GM03348 (cell line): ENCODE results near the gene PCSK1N.
"Not testable (repeated sequence)": the region's sequence is repeated elsewhere in the genome, so short reads cannot be mapped to it uniquely, and the experiment has no call there.

Experiments
- DNase-seq: peaks from one replicate; pipeline ENCODE4 v3.0.0; 2012; ENCODE audit warnings: low spot score

Gene PCSK1N

GRCh38 chrX:48823053-48823452 lies 12.4 kb downstream of the PCSK1N start:
- DNase-seq: no peak

- DNase-seq: not testable (repeated sequence)
These were observed 16.0 kb downstream of the PCSK1N start for GRCh38 chrX:48819394-48819793.

- DNase-seq: no peak
These were observed 16.5 kb downstream of the PCSK1N start for GRCh38 chrX:48818866-48819265.

GRCh38 chrX:48818098-48818497 lies 17.3 kb downstream of the PCSK1N start:
- no peak for DNase-seq

GRCh38 chrX:48816014-48816810 lies 19.2 kb downstream of the PCSK1N start:
- no peak for DNase-seq

- DNase-seq: no peak
These were observed 20.1 kb downstream of the PCSK1N start for GRCh38 chrX:48815266-48815665.

GRCh38 chrX:48814722-48815121 lies 20.7 kb downstream of the PCSK1N start:
- no peak for DNase-seq

- no peak for DNase-seq
These were observed 21.8 kb downstream of the PCSK1N start for GRCh38 chrX:48813644-48814043.

GRCh38 chrX:48806081-48806480 lies 29.3 kb downstream of the PCSK1N start:
- no peak for DNase-seq

GRCh38 chrX:48802905-48803200 lies 32.6 kb downstream of the PCSK1N start:
- no peak for DNase-seq

- peak; percentile 77 for DNase-seq
These were observed 33.1 kb downstream of the PCSK1N start for GRCh38 chrX:48802089-48802904.

GRCh38 chrX:48801280-48802088 lies 33.9 kb downstream of the PCSK1N start, which contains the start of gene HDAC6:
HDAC6 (plus strand) TSS chrX:48802067; CDS start chrX:48802693, 626 bp downstream.
- peak; percentile 94 for DNase-seq

GRCh38 chrX:48800574-48801279 lies 34.7 kb downstream of the PCSK1N start:
- DNase-seq: no peak

GRCh38 chrX:48798318-48798717 lies 37.1 kb downstream of the PCSK1N start:
- no peak for DNase-seq

- DNase-seq: peak; percentile 58
These were observed 40.4 kb downstream of the PCSK1N start for GRCh38 chrX:48794911-48795515.

- no peak for DNase-seq
These were observed 41.0 kb downstream of the PCSK1N start for GRCh38 chrX:48794340-48794910.

GRCh38 chrX:48793935-48794334 lies 41.5 kb downstream of the PCSK1N start:
- DNase-seq: no peak

- DNase-seq: no peak
These were observed 43.2 kb downstream of the PCSK1N start for GRCh38 chrX:48792219-48792618.

- no peak for DNase-seq
These were observed 44.2 kb downstream of the PCSK1N start for GRCh38 chrX:48791063-48791820.

- DNase-seq: no peak
These were observed 44.9 kb downstream of the PCSK1N start for GRCh38 chrX:48790477-48790876.
